AG09309 (cell line): Measurements from ENCODE around the gene MTCH1.

Experiments used
- DNase-seq: peaks from one replicate; pipeline ENCODE4 v3.0.0-alpha.2; 2010; ENCODE audit warnings: low read depth
- H3K4me3 ChIP-seq: 2 replicates; pipeline ENCODE4 v1.5.1; 2011; ENCODE audit warnings: mild to moderate bottlenecking, low read depth, low read length, moderate library complexity; ENCODE audit not compliant: control insufficient read depth
- TF ChIP-seq, protein P1 (sequence below): IDR thresholded peaks from 2 replicates; pipeline ENCODE4 v1.5.1; 2011; ENCODE audit warnings: mild to moderate bottlenecking, low read depth, low read length, inconsistent platforms; ENCODE audit not compliant: insufficient read depth, control insufficient read depth; ENCODE audit errors: missing control alignments

MTCH1 gene

DNA sequence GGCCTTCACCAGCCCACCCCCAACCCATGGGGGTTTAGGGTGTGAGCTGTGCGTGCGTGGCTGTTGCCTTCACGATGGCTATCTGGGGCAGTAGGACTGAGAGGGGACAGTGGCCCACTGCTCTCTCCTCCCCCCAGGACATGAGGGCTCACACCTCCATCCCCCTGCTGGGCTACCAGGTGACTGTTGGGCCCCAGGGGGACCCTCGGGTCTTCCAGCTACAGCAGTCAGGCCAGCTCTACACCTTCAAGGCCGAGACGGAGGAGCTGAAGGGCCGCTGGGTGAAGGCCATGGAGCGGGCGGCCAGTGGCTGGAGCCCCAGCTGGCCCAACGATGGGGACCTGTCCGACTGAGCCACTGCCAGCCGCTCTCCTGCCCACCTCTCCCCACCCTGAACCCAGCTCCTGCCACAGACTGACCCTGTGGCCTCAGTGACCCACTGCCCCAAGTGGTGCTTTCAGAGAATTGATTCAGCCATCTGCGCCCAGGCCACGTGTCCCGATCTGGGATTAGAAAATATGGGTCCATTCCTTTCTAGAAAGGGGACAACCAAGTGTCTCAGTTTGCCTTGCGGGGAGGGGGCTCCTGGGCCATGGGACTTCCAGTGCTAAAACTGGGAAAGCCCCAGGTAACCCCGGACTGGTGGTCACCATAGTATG, 41.9 kb upstream of the MTCH1 start:
- TF ChIP-seq, protein P1, sequence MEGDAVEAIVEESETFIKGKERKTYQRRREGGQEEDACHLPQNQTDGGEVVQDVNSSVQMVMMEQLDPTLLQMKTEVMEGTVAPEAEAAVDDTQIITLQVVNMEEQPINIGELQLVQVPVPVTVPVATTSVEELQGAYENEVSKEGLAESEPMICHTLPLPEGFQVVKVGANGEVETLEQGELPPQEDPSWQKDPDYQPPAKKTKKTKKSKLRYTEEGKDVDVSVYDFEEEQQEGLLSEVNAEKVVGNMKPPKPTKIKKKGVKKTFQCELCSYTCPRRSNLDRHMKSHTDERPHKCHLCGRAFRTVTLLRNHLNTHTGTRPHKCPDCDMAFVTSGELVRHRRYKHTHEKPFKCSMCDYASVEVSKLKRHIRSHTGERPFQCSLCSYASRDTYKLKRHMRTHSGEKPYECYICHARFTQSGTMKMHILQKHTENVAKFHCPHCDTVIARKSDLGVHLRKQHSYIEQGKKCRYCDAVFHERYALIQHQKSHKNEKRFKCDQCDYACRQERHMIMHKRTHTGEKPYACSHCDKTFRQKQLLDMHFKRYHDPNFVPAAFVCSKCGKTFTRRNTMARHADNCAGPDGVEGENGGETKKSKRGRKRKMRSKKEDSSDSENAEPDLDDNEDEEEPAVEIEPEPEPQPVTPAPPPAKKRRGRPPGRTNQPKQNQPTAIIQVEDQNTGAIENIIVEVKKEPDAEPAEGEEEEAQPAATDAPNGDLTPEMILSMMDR, result no peak
- DNase-seq, result no peak
- H3K4me3 ChIP-seq, result no peak overlapping the region

DNA sequence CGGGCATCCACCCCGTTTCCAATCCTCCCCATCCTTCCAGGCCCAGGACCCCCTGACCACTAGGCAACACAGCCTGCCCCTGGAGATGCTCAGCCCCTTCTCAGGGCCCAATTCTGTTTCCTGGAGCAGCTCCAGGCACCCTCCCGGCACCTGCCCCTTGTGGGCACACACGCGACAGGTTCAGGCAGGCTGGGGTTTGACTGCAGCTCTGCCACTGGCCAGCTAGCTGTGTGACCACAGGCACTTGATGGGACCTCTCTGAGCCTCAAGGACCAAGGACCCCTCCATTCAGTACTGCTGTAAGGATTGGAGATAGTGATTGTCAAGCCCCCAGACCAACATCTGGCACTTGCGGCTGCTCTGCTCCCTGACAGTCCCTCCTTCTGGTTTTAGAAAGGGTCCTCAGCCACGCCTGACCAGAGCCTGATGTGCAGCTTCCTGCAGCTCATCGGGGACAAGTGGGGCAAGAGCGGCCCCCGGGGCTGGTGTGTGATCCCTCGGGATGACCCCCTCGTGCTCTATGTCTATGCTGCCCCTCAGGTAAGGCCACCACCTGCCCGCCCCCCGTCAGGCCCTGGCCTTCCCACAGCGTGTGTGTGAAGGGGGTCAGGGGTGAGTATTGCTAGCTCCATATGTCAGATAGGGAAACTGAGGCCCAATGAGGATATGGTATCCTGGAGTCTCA, 41.2 kb upstream of the MTCH1 start:
- TF ChIP-seq, protein P1, result no peak
- DNase-seq, result no peak
- H3K4me3 ChIP-seq, result no peak overlapping the region

DNA sequence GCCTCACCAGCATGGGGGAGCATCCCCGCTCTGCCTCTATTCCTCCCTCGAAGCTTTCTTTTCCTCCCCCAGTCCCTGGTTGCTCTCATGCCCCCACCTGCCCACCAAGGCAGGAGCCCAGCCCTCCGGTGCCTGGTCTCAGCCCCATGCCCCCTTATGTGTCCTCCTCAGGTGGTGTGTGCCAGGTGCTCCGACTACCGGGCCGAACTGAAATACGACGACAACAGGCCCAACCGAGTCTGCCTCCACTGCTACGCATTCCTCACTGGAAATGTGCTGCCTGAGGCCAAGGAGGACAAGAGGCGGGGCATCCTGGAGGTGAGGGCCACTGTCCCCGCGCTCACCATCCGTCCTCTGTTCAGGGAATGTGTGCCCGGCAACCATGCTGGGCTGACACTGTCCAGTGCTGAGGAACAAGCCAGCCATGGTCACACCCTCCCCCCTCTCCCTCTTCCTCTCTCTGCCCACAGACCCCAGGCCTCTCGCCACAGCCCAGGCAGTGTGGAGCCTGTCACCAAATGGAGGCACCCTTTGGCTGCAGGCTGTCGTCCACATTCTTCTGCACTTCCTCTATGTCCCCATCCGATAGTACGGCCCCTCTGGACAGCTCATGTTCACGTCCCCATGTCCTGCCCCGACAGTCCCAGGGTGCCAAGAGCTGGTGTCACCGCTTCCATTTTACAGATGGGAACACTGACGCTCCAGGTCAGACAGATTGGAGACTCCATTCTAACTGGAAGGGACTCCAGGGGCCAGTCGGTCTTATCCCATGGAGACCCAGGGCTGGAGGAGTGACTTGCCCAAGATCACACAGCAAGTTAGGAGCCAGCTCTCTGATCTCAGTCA, 39.8 kb upstream of the MTCH1 start:
- TF ChIP-seq, protein P1, result no peak
- no peak overlapping the region for H3K4me3 ChIP-seq
- no peak for DNase-seq

DNA sequence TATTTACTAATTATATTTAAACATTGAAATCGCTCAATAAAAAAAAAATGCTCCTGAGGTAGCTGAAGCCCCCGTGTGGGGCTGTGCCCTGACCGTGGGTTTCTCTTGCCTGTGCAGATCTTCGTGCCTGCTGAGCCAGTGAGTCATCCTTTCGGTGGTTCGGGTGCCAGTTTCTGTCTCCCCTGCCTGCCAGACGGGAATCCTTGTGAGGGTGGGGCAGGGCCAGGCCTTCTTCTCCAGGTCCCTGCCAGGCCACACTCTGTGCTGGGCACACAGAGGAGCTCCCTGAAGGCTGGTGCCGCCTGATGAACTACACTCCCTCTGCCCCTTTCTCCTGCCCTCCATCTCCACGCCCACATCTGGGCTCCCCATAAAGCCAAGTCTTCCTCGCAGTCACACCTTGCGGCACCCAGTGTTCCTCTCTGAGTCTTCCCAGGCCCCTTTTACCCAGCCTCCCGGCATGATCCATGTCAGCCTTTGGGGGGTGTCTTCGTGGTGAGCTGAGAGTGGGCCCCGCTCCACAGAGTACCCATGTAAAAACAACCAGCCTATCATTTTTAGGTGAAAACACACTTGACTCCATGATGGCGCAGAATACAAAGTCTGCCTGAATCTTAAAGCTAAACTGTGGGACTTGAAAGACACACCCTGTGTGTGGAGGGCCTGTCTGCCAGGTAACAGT, 38.8 kb upstream of the MTCH1 start:
- TF ChIP-seq, protein P1, result no peak
- DNase-seq, result no peak
- H3K4me3 ChIP-seq, result no peak overlapping the region

DNA sequence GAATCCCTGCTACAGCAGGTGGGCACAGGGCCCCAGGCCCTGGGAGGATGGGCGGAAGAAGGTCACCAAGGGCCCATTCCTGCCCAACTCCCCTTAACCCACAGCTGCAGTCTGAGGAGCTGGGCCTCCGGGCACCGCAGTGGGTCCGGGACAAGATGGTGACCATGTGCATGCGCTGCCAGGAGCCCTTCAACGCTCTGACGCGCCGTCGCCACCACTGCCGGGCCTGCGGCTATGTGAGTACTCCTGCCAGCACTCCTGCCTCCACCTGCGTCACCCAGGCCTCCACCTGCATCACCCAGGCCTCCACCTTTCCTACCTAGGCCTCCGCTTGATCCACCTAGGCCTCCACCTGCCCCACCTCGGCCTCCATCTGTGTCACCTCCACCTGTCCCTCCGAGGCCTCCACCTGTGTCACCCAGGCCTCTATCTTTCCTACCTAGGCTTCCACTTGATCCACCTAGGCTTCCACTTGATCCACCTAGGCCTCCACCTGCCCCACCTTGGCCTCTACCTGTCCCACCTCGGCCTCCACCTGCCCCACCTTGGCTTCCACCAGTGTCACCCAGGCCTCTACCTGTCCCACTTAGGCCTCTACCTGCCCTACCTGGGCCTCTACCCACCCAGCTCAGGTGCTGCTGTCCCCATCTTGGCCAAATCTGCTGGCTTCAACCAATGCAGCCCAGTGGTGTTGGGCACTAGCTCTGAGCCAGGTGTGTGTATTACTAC, 36.3 kb upstream of the MTCH1 start:
- no peak for DNase-seq
- TF ChIP-seq, protein P1, result no peak
- no peak overlapping the region for H3K4me3 ChIP-seq
